Upper lobe of left lung (tissue), 4 donors: ENCODE results near the gene ZMYND8.
"Not testable (repeated sequence)": the region's sequence is repeated elsewhere in the genome, so short reads cannot be mapped to it uniquely, and the experiment has no call there.

Source experiments
- CTCF ChIP-seq, 6 experiments: fragments of 450-650 bp in 4 of 6; fragments of 200-600 bp in 2 of 6; sonication (generic) in 2 of 6; IDR thresholded peaks; one replicate each; pipeline ENCODE4 v1.5.1; 2016 to 2019; ENCODE audit warnings: antibody characterized with exemption in 6 of 6
- EP300 ChIP-seq, 4 donors: sonication (generic); formaldehyde crosslinking; IDR thresholded peaks; one replicate each; pipeline ENCODE4 v1.5.1; 2017; ENCODE audit warnings: antibody characterized with exemption in 4 of 4, control low read depth in 2 of 4
- POLR2AphosphoS5 ChIP-seq, 2 donors: sonication (generic); formaldehyde crosslinking; IDR thresholded peaks; one replicate each; pipeline ENCODE4 v1.5.1; 2017; ENCODE audit warnings: antibody characterized with exemption in 2 of 2

- TF ChIP-seq CTCF, EP300, POLR2AphosphoS5 (IDR thresholded peaks at IDR 0.05): not testable (repeated sequence)
These were observed 9.8 kb upstream of the ZMYND8 start for GRCh38 chr20:47366301-47366700.
